GM21528 (cell line): ENCODE results near the gene SLC25A6.
"Not testable (repeated sequence)": the region's sequence is repeated elsewhere in the genome, so short reads cannot be mapped to it uniquely, and the experiment has no call there.

ENCODE experiments used
- ATAC-seq: cut with Tn5 transposase; IDR thresholded peaks from one replicate; pipeline ENCODE4 v1.9.1; 2021; ENCODE audit warnings: mild to moderate bottlenecking, moderate library complexity; ENCODE audit not compliant: unreplicated experiment, low FRiP score

SLC25A6 gene

DNA sequence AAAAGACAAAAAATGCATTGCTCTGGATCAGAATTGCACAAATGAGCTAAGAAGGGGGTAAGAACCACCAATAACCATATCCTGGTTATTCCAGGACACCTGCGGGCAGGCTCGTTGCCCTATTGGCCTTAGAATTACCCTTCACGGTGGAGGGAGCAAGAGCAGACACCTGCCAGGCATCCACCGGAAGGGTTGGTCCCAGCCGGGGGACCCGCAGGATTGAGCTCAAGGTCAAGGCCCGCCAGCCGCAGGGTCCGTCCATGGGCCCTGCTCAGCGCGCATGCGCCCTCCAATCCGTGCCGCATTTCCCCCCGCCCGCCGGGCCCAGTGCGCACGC lies 575 bp downstream of the SLC25A6 start:
- no peak for ATAC-seq

DNA sequence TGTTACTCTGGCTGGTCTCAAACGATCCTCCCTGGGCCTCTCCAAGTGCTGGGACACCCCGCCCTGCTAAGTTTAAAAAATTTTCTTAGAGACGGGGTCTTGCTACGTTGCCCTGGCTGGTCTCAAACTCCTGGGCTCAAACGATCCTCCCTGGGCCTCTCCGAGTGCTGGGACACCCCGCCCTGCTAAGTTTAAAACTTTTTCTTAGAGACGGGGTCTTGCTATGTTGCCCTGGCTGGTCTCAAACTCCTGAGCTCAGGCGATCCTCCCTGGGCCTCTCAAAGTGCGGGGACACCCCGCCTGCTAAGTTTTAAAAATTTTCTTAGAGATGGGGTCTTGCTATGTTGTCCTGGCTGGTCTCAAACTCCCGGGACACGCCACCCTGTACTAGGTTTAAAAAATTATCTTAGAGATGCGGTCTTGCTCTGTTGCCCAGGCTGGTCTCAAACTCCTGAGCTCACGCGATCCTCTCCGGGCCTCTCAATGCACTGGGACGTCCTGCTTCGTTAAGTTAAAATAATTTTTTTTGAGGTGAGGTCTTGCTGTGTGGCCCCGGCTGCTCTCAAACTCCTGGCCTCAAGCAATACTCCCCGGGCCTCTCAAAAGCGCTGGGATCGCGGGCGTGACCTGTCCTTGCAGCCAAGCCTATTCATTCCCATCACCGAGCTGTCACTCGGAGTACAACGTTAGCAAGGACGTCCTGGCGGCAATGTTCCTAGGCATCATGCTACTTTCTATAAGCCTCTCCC lies 1.1 kb downstream of the SLC25A6 start:
- ATAC-seq, result no peak

DNA sequence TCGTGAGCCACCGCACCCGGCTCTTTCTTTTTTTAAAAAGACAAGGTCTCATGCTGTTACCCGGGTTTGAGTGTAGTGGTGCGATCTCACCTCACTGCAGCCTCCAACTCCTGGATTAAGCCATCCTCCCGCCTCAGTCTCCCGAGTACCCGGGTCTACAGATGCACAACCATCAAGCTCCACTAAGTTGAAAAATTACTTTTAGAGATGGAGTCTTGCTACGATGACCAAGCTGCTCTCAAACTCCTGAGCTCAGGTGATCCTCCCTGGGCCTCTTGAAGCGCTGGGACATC lies 2.0 kb downstream of the SLC25A6 start:
- no peak for ATAC-seq

DNA sequence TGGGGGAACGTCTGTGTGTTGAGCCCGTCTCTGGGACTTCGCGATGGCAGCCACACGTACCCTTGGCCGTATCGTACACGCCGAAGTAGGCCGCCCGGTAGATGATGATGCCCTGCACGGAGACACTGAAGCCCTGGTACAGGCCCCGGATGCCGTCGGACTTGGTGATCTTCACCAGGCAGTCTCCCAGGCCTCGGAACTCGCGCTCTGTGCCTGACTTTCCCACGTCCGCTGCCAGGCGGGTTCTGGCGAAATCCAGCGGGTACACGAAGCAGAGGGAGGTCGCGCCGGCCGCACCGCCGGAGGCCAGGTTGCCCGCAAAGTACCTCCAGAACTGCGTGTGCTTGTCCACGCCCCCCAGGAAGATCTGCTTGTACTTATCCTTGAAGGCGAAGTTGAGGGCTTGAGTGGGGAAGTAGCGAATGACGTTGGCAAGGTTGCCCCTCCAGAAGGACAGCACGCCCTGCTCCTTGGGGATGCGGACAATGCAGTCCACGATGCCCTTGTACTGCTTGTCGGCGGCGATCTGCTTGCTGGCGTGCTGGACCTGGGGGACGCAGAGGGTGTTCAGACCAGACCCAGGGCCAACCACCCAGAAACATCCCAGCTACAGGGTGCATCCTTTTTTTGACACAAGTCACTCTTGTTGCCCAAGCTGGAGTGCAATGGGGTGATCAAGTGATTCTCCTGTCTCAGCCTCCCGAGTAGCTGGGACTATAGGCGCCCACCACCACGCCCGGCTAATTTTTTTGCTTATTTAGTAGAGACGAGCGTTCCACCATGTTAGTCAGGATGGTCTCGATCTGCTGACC lies 2.5 kb downstream of the SLC25A6 start:
- no peak for ATAC-seq

DNA sequence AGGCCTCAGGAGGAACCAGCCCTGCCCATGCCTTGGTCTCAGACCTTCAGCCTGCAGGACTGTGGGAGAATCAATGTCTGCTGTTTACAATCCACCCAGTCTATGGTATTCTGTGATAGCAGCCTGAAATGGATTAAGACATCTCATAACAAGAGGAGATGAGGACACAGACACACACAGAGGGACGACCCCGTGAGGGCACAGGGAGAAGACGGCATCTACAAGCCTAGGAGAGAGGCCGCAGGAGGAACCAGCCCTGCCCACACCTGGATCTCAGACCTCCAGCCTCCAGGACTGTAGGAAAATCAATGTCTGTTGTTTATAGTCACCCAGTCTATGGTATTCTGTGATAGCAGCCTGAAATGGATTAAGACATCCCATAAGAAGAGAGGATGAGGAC lies 3.3 kb downstream of the SLC25A6 start:
- ATAC-seq, result no peak

DNA sequence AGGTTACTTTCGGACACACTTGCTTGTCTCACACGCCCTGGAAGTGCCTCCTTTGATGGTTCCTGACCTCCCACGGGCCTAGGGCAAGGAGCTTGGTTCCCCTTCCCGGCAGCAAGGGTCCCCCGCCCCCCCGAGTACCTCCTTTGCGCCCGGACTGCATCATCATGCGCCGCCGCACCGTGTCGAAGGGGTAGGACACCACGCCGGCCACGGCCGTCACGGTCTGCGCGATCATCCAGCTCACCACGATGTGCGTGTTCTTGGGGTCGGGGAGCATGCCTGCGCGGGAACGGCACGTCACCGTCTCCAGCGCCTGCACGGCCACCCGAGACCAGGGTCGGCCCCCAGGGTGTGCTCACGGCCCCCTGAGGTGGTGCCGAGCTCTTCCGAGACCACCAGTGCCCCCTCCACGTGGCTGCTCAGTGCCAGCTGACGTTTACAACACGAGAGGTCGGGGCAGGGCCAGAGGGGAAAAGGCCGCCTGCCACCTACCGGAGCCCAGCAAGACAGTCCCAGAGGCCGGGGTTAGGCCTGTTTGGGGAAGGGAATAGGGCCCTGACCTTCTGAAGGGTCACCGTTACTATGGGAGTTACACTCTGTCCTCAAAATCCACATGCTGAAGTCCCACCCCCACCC lies 4.7 kb downstream of the SLC25A6 start:
- ATAC-seq, result no peak

DNA sequence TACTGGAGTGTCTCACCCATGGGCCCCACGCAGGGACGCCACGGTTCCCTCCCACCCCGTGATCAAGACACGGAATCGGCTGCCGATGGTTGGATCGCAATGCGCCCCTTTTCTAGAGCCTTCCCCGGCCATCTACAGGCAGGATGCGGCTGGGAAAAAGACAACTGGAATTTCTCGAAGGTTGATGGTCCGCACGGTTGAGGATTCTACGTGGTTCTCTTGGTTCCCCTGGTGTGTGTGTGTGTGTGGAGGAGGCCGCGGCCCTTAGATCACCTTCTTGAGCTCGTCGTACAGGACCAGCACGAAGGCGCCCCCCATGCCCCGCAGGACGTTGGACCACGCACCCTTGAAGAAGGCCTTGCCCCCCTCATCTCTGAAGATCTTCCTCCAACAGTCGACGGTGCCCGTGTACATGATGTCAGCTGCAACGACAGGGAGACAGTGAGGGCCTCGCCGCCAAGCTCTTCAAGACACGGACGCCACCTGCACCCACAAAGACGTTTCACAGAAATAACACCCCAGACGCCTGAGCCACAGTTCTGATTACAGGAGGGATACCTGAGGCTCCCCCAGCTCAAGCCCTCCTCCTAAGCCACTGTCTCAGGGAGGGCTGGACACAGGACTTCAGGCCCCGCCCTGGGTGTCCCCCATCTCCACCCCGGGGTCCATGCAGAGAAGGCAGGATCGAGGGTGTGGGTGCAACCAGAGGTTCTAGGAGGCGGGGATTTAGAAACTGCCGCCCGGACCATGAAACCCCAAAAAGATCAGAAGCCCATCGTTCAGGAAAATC lies 5.4 kb downstream of the SLC25A6 start:
- no peak for ATAC-seq

DNA sequence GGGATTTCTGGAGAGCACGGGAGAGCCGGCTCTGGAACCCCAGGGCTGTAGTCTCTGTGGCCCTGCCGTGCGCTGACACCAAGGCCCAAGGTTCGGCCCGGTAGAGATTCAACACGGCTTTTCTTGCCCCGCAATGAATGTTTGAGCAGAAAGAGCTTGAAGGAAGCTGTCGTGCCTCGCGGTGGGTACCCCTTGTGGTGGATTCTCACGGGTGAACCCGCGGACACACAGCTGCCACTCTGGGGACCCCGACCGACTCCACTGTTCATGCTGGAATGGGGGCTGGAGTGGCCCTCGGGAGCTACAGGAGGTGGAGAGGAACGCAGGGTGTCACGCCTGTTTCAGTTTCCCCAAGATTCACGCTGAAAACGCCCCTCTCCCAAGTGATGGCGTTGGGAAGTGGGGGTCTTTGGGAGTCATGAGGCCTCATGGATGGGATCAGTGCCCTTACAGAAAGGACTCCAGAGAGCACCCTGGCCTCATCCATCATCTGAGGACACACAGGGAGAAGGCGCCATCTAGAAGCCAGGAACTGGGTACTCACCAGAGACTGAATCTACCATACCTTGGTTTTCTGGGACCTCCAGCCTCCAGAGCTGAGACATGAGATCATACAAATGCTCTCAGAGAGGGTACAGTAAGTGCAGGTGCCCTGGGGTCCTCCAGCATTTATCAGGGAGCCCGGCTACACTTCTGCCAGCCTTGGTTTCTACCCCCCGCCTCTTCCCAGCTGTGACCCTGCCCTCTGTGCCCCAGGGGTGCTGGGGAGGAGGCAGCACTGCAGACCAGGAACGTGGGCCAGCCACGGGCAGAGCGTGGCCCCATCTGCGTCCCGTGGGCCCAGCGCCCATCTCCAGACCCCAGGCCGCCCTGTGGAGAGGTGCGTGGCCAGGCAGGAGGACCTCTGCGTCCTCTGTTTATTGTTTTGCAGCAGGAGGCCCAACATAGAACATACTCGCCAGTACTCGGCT lies 6.4 kb downstream of the SLC25A6 start:
- no peak for ATAC-seq

DNA sequence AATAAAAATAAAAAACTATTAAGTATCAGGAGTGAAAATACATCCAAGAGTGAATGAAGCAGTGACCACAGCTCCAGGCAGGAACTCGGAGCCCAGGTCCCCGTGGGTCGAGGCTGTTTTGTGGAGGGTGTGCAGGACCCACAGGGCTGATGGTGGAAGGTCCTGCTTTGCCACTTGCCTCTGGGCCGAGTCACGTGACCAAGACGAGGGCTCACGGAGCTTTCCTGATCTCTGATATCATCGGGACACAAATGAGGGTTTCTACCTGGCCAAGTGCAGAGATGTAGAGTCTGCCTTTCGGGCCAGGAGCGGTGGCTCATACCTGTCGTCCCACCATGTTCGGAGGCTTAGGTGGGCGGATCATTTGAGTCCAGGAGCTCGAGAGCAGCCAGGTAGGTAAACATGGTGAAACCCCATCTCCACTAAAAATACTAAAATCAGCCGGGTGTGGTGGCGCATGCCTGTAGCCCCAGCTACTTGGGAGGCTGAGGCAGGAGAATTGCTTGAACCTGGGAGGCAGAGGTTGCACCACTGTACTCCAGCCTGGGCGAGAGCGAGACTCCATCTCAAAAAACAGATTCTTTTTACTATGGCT lies 7.2 kb downstream of the SLC25A6 start:
- no peak for ATAC-seq

DNA sequence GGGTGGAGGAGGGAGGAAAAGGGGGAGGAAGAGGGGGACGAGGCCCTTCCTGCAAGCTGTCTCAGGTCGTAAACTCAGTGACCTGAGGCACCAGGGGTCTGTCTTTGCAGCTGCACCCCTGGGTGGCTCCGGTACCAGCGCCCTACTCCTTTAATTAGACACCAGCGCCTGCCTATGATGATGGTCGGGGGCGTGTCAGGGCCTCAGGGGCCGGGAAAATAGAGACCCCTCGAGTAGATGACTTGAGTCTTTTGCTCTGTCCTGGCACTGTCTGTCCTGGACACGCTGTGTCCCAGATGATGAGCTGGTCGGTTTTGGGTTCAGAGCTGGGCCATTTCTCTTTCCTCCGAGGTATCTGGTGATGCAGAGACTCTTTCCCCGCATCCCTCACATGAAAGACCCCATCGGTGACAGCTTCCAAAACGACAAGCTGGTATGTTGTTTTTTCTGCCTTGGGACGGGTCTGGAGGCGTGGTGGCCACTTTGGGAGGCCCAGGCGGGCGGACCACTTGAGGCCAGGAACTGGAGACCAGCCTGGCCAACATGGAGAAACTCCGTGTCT lies 11.2 kb downstream of the SLC25A6 start:
- ATAC-seq, result no peak

DNA sequence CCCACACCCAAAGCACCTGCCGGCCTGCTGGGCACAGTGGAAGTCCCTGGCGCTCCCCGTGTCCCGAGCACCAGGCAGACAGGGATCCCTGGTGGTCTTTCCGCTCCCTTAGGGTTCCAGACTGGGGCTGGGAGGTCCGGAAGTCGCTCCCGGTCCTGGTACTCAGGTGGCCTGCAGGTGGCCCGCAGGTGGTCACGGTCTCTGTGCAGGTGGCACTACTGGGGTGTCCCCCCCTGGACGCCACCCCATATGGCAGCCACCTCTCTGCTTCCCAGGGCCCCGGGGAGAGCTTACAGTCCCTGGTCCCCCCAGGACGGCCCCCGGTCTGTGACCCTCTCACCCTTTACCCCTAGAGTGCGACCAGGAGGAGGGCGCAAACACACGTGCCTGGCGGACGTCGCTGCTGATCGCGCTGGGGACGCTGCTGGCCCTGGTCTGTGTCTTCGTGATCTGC lies 13.6 kb downstream of the SLC25A6 start:
- ATAC-seq, result no peak

DNA sequence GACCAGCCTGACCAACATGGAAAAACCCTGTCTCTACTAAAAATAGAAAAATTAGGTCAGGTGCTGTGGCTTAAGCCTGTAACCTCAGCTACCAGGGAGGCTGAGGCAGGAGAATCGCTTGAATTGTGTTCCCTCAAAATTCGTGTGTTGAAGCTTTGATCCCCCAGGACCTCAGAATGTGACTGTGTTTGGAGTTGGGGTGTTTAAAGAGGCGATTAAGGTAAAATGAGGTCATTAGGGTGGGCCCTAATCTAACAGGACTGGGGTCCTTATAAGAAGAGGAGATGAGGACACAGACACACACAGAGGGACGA lies 23.6 kb downstream of the SLC25A6 start:
- no peak for ATAC-seq

DNA sequence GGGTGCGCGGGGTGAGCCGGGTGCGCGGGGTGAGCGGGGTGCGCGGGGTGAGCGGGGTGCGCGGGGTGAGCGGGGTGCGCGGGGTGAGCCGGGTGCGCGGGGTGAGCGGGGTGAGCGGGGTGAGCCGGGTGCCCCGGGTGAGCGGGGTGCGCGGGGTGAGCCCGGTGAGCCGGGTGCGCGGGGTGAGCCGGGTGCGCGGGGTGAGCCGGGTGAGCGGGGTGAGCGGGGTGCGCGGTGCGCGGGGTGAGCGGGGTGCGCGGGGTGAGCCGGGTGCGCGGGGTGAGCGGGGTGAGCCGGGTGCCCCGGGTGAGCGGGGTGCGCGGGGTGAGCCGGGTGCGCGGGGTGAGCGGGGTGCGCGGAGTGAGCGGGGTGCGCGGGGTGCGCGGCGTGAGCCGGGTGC lies 25.6 kb downstream of the SLC25A6 start:
- not testable (repeated sequence) for ATAC-seq

DNA sequence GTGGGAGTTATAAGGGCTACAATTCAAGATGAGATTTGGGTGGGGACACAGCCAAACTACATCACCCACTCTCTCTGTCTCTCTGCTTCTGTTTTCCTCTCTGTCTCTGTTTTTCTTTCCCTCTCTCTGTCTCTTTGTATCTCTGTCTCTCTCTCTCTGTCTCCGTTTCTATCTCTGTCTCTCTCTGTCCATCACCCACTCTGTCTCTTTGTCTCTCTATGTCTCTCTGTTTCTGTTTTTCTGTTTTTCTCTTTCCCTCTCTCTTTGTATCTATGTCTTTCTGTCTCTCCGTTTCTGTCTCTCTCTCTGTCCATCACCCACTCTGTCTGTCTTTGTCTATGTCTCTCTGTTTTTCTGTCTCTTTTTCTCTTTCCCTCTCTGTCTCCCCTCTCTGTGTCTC lies 30.0 kb downstream of the SLC25A6 start:
- no peak for ATAC-seq

DNA sequence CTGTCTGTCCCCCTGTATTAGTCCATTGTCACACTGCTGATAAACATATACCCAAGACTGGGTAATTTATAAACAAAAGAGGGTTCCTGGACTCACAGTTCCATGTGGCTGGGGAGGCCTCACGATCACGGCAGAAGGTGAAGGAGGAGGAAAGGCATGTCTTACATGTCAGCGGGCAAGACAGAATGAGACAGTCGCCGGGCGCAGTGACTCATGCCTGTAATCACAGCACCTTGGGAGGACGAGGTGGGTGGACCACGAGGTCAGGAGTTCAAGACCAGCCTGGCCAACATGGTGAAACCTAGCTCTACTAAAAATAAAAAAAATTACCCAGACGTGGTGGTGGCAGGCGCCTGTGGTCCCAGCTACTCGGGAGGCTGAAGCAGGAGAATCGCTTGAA lies 30.6 kb downstream of the SLC25A6 start:
- no peak for ATAC-seq

DNA sequence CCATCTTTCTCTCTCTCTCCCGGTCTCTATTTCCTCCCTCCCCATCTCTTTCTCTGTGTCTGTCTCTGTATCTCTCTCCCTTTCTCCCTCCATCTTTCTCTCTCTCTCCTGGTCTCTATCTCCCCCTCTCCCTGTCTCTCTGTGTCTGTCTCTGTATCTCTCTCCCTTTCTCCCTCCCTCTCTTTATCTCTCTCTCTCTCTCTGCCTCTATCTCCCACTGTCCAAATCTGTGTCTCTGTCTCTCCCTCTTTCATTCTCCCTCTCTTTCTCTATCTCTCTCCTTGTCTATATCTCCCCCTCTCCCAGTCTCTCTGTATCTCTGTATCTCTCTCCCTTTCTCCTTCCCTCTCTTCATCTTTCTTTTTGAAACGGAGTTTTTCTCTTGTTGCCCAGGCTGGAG lies 31.7 kb downstream of the SLC25A6 start:
- no peak for ATAC-seq

DNA sequence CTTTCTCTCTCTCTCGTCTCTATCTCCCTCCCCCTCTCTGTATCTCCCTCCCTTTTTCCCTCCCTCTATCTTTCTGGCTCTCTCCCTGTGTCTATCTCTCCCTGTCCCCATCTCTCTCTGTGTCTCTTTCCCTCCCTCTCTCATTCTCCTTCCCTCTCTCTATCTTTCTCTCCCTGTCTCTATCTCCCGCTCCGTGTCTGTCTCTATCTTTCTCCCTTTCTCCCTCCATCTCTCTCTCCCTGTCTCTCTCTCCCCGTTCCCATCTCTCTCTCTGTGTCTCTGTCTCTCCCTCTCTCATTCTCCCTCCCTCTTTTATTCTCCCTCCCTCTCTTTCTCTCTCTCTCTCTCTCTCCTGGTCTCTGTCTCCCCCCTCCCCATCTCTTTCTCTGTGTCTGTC lies 32.4 kb downstream of the SLC25A6 start:
- ATAC-seq, result no peak

DNA sequence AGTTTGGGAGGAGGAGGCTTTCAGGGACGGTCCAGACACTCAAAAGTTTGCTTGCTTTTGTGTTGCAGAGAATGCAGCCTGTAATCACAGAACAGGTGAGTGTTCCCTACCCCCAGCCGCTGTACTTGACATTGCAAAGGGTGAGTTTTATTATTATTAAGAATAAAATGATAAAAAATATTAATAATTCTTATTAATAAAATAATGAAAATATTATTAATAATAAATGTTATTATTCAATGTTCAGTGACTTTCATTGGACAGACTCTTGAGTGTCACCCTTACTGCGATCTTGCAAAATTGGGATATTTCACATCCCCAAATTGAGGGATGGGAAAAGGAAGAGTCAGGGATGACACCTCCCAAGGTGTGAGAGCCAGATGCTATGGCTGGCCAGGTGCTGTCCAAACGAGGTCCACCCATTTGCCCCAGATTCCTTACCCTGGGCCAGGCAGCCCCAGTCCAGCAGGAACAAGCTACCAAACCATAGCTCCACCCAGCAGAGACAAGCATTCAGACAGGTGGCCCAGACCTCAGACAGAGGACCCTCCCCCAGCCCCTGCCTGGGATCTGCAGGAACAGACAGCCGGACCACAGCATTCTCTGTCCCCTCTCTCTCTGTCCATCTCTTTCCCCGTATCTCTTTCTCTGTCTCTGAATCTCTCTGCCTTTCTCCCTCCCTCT lies 33.0 kb downstream of the SLC25A6 start:
- no peak for ATAC-seq

DNA sequence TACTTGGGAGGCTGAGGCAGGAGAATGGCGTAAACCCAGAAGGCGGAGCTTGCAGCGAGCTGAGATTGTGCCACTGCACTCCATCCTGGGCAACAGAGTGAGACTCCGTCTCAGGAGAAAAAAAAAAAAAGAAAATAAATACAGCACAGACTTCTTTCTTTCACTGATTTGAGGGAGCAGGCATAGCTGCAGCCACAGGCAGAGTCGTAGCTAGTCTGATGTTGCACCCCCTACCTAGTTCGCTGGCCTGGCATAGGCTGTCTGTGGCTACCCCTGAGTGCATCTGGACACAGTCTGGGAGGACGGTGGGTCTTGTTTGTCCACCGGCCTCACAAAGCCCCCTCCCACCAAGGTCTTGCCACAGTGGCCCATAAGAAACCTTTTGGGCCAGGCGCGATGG lies 33.9 kb downstream of the SLC25A6 start:
- ATAC-seq, result no peak
